Motor neuron (in vitro differentiated cells): ENCODE measurements around the gene SWI5. TPM values are rescaled to one million over a fixed set of nuclear protein-coding genes. Genes with fewer than 3 reads are reported as not detected.

Source experiments
- ATAC-seq, 8 experiments: fragments of 200-7000 bp; cut with Tn5 transposase; replicated peaks in 6 of 8; 2 replicates each; pipeline ENCODE4 v1.8.0; 2021; ENCODE audit warnings: mild to moderate bottlenecking in 8 of 8, moderate library complexity in 8 of 8
- H3K27ac ChIP-seq, 2 donors: fragments of 250-450 bp; sonication (Bioruptor Pico); 2 replicates each; pipeline ENCODE4 v1.9.0; 2021; ENCODE audit warnings: antibody characterized with exemption in 2 of 2, mild to moderate bottlenecking in 2 of 2, moderate library complexity in 1 of 2
- H3K4me1 ChIP-seq, 2 donors: fragments of 250-450 bp; sonication (Bioruptor Pico); replicated peaks in 1 of 2; 2 replicates each; pipeline ENCODE4 v1.6.1; 2021; ENCODE audit warnings: antibody characterized with exemption in 2 of 2, mild to moderate bottlenecking in 2 of 2, moderate library complexity in 1 of 2
- H3K4me3 ChIP-seq, 5 donors: fragments of 250-450 bp; sonication (Bioruptor Pico); 2 replicates each; pipeline ENCODE4 v1.9.0; 2021; ENCODE audit warnings: antibody characterized with exemption in 5 of 5, mild to moderate bottlenecking in 5 of 5, moderate library complexity in 4 of 5
- WGBS, 10 experiments: fragments of 450-650 bp; shearing (Covaris generic); methylation state at CpG; one replicate each; pipeline ENCODE4 v1.0.0; 2022; 5-methylcytosine and 5-hydroxymethylcytosine counted together
- in situ Hi-C, 9 experiments: fragments of 400-800 bp; cut with MboI; loops; one replicate each; pipeline ENCODE4 v1.15.0; 2021; ENCODE audit warnings: low sequenced_read_pairs in 9 of 9, low pct_unique_long_range_greater_than_20kb in 2 of 9; ENCODE audit not compliant: unreplicated experiment in 9 of 9
- total RNA-seq, 8 experiments: library from RNA; unstranded; fragments of 300-600 nt; gene quantifications; 2 replicates each; pipeline versions ENCODE4 v1.2.3 to v1.2.4, GENCODE V29; 2022

The SWI5 gene
- total RNA-seq, 8 experiments from 2014 or later: 29.4 to 55.4 (median 43.2) TPM

DNA sequence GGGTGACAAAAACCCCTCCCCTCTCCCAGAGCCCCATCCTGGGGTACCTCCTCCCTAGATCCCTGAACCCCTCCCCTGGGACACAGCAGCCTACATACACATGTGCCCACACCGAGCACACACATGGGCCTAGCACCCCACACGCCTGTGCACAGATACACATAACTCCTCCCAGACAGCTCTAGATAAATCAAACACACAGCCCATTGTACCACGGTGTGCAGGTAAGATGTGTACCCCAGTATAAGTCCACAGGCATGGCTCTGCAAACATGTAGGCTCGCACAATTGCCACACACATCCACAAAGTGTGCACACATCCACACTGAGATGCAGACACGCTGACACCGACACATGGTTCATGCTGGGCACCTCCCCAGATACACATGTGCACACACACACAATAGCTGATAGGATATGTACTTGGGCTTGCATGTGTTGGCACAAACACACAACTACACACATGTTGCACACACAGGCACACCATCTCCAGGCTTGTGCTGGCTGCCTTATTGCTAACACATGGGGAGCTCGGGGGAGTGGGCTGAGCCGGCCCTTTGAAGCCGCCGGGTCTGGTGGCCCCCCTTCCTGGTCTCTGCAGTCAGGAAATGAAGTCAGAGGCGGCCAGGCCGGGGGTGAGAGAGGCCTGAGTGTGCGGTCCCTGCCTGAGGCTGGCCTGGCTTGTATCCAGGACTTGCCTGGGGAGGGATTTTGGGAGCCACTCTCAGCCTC is 30.5 kb upstream of the SWI5 start:
- Histone ChIP-seq H3K4me1 (peaks cover 27 to 35% of the 10 kb centered on the region in 2 donors), H3K4me3 (no peak overlapping the region), H3K27ac (peak overlapping the region; percentile 38 to 78)
- in situ Hi-C loops: no loop called here
- peak; percentile 17 to 44 (median 40) for ATAC-seq
- 30% methylated on average over 2 of the region's 13 CpGs; no CpG with 5 or more reads in 9 of the 10 experiments for WGBS, 10 experiments

DNA sequence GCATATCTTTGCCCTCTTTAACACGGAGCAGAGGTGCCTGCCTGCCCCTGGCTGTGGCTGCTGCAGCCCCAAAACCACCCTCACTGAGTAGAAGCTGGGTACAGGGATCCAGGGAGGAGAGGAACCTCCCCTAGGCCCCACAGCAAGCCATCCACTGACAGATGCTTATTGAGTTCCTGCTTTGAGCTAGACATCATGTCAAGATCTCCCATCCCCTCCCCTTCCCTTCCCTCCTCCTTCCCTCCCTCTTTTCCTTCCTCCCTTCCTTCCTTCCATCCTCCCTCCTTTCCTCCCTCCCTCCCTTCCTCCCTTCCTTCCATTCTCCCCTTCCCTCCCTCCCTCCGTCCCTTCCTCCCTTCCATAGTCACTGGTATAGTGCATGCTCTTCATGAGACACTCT is 29.6 kb upstream of the SWI5 start:
- ATAC-seq: no peak
- Histone ChIP-seq H3K4me1 (peaks cover 27 to 32% of the 10 kb centered on the region in 2 donors), H3K27ac (no peak overlapping the region), H3K4me3 (no peak overlapping the region)
- in situ Hi-C loops: no loop called here
- WGBS, 10 experiments: no CpG with 5 or more reads among the region's 2 CpGs

DNA sequence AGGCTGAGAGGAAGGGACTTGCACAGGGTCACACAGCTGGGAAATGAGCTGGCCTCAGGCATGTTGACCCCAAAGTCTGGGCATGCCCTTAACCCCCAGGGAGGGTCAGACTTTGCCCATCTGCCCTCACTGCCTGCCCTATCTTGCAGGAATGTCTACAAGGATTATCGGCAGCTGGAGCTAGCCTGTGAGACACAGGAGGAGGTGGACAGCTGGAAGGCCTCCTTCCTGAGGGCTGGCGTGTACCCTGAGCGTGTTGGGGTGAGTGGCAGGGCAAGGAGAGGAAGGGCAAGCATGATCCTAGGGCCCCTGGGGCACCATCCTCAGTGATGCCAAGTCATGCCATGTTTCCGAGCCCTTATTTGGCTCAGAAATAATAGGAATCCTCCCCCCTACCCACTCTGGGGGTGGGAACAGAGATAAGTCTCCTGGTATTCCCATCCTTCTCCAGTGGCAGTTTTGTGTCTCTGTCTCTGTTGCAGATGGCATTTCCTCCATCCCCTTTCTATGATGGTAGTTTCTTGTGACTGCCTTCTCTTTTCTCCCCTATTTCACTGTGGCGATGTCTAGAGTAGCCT is 28.8 kb upstream of the SWI5 start:
- 40 to 100% (median 100%) methylated on average over 1 to 4 of the region's 5 CpGs; no CpG with 5 or more reads in 5 of the 10 experiments for WGBS, 10 experiments
- in situ Hi-C loops: no loop called here
- Histone ChIP-seq H3K27ac (no peak overlapping the region), H3K4me3 (no peak overlapping the region), H3K4me1 (peaks cover 27 to 32% of the 10 kb centered on the region in 2 donors)
- no peak for ATAC-seq

DNA sequence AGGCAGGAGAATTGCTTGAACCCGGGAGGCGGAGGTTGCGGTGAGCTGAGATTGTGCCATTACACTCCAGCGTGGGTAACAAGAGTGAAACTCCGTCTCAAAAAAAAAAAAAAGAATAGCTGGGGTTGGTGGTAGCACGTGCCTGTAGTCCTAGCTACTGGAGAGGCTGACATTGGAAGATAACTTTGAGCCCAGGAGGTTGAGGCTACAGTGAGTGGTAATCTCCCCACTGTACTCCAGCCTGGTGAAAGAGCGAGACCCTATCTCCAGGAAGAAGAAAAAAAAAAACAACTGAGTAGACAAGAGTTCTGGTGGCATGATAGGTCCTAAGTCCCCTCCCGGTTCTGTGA is 26.5 kb upstream of the SWI5 start:
- in situ Hi-C loops: no loop called here
- Histone ChIP-seq H3K4me3 (no peak overlapping the region), H3K4me1 (peaks cover 14 to 19% of the 10 kb centered on the region in 2 donors), H3K27ac (no peak overlapping the region)
- WGBS, 10 experiments: 62 to 100% (median 77%) methylated on average over 1 to 5 of the region's 8 CpGs; no CpG with 5 or more reads in 4 of the 10 experiments
- no peak for ATAC-seq

DNA sequence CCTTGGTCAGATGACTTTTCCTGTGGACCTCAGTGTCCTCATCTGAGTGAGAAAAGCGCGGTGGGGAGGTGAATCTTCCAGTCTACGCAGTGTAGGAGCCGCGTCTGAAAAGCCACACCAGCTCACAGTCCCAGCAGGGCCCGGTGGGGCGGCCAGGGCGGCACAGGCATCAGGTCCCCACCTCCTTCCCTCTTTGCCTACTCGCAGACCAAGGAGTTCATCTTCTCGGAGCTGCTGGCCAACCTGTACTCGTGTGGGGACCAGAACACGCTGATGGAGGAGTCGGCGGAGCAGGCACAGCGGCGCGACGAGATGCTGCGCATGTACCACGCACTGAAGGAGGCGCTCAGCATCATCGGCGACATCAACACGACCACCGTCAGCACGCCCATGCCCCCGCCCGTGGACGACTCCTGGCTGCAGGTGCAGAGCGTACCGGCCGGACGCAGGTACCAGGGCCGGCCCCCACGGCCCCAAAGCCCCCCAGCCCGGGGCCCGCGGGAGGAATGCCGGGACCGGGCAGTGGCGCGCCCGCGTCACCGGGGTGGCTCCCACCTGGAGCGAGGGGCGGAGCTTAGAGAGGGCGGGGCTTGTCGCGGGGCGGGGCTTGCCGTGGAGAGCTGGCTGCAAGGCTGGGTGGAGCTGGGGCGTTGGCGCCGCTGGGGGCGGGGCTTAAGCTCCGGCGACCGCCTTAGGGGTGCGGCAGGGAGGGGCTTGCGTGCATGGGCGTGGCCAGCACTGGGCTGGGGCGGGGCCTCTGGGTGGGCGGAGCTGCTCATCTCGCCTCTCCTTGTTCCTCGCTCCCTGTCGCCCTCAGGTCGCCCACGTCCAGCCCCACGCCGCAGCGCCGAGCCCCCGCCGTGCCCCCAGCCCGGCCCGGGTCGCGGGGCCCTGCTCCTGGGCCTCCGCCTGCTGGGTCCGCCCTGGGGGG is 25.9 kb upstream of the SWI5 start:
- ATAC-seq: peak; percentile 10 to 68 (median 40)
- in situ Hi-C loops: no loop called here
- 80 to 100% (median 97%) methylated on average over 2 to 5 of the region's 81 CpGs; no CpG with 5 or more reads in 6 of the 10 experiments for WGBS, 10 experiments
- H3K4me3 ChIP-seq: no peak overlapping the region
- no peak overlapping the region for H3K27ac ChIP-seq
- peaks cover 9 to 12% of the 10 kb centered on the region in 2 donors for H3K4me1 ChIP-seq

DNA sequence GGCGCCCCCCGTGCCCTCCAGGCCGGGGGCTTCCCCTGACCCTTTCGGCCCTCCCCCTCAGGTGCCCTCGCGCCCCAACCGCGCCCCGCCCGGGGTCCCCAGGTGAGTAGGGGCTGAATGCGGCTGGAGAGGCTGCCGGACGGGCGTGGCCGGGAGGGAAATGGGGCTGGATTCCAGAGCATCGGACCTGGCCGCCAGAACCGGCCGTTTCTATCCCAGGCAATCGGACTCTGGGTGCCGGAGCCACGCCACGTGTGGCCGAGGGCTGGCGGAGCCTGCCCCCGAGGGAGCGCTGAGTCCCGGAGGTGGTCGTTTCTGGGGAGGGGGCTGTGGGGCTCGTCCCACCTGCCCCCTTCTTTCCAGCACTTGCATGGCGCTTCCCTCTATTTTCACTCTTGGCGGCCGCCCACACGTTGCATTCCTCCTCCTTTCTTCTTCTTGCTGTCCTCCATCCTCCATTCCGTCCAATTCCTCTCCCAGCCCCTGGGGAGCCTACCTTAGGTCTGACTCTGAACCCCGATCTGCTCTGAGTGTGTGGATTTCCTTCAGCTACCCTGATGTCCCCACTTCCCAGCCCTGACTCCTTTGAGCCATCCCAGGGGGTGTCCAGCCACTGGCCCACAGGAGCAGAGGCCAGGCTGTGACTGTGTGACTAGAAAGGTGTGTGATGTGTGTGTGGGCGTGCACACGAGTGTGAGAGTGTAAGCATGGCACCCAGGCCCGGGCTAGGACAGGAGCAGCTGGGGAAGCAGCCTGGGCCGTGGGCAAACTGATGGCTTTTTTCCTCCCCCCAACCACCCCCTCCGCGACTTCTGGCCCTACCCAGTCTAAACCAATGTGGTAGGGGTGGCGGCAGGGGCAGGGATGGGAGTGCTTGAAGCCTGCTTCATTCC is 25.0 kb upstream of the SWI5 start:
- H3K4me1 ChIP-seq: peaks cover 0 to 3% of the 10 kb centered on the region in 2 donors
- no peak overlapping the region for H3K27ac ChIP-seq
- in situ Hi-C loops: no loop called here
- 7 to 97% (median 66%) methylated on average over 1 to 6 of the region's 43 CpGs; no CpG with 5 or more reads in 3 of the 10 experiments for WGBS, 10 experiments
- no peak overlapping the region for H3K4me3 ChIP-seq
- no peak for ATAC-seq

DNA sequence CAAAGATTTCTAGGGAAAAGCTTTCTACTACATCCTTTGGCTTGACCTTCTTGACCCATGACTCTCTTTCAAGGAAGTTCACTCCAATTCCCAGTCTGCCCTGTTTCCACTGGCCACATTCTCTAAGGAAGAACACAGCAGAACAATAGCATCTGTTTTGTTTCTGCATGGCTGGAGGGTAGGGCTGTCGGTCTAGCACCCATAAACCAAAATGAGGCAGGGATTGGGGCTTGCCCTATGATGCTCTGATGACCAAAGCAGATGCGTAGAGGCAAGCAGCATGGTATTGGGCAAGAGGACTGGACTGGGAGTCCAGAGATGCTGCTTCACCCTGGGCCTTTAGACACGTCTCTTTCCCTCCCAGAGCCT is 24.4 kb upstream of the SWI5 start:
- H3K4me1 ChIP-seq: no peaks in the 10 kb centered on the region
- no peak overlapping the region for H3K27ac ChIP-seq
- no peak for ATAC-seq
- WGBS, 10 experiments: 40 to 100% (median 81%) methylated on average over 1 to 3 of the region's 3 CpGs; no CpG with 5 or more reads in 4 of the 10 experiments
- no peak overlapping the region for H3K4me3 ChIP-seq
- in situ Hi-C loops: no loop called here

DNA sequence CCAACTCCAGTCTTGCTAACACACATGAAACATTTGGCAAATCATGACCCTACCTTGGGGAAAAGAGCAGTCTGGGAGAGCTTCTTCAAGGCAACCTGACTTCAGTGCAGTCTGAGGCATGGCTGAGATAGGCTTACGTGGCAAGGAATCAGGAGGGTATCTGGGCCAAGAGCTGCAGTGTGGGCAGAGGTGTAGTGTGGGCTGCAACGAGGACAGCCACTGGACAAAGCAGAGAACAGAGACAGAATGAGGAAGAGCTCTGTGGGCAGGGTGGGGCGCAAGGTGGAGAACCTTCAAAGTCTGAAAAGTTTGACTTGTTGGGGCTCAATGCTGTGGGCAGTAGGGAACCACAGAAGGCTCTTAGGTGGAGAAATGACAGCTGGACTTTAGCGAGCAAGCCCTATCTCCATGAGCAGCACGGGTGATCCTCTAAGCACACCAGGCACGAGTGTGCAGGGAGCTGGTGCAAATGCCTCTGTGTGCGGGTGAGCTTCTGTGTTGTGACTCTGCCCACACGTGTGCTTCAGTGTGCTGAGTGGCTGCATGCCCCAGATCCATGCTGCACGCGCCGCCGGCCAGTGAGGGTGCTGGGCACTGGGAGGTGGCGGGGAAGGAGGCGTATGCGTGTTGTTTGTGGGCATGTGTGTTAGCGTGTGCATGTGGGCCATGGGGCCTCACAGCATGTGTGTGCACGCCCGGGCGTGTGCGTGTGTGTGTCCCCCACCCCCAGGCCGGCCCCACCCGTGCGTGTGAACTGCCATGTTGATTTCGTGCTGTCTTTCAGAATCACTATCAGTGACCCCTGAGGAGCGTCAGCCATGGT is 23.5 kb upstream of the SWI5 start:
- 30 to 100% (median 89%) methylated on average over 1 to 5 of the region's 25 CpGs; no CpG with 5 or more reads in 2 of the 10 experiments for WGBS, 10 experiments
- ATAC-seq: no peak
- in situ Hi-C loops: no loop called here
- H3K27ac ChIP-seq: no peak overlapping the region
- no peak overlapping the region for H3K4me3 ChIP-seq
- no peaks in the 10 kb centered on the region for H3K4me1 ChIP-seq

DNA sequence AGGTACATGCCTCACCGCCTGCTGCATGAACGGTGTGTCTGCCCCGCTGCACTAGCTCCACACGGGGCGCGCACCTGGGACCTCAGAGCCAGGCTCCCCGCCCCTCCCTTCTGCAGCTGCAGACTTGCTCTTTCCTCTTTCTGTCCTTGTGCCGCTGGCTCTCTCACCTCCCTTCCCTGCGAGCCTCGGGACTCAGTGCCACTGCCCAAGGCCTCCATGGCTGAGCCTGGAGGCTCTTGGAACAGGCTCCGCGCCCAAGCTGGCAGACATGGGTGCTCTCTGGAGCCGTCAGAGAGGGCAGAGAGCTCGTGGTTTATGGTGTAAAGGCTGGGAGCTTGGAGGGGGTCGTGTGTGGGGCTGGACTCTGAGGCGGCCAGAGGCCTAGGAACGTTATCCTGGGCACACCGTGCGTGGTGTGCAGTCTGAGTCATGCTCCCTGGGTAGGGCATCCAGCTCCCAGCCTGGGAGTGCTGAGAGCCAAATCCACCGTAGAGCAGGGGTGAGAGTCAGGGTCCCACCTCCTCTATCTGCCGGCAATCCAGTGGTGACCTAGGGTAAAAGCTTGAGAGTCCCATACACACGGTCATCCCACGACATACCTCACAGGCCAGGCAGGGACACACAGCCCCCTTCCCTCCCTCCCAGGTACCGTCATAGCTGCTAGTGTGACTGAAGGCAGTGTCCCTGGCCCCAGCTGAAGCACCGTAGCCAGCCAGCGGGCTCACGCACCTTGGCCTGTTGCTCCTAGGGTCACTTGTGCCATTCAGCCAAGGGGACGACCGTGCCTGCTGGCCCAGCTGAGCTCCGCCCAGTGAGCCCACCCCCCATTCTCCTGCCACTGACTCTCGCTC is 22.7 kb upstream of the SWI5 start:
- H3K27ac ChIP-seq: no peak overlapping the region
- ATAC-seq: peak in 2 of 8 experiments; percentile 1 to 3
- no peaks in the 10 kb centered on the region for H3K4me1 ChIP-seq
- no peak overlapping the region for H3K4me3 ChIP-seq
- in situ Hi-C loops: no loop called here
- 73 to 100% (median 90%) methylated on average over 2 to 8 of the region's 31 CpGs; no CpG with 5 or more reads in 5 of the 10 experiments for WGBS, 10 experiments

DNA sequence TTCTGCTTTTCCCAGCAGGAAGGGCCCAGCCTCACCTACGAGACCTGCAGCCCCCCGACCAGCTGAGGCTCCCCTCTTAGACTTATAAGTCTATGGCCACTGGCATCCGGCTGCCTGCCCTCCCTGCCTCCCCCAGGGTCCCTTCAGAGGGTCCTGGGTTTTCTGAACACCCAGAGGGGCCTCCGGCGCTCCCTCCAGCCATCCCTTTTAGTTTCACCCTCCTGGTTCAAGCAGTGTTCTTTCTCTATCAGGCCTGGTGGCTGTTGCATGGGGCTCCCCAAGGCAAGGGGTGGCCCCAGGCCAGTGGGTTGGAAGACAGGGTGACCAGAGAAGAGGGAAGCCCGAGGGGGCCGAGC is 22.1 kb upstream of the SWI5 start:
- WGBS, 10 experiments: 92 to 100% methylated on average over 1 to 6 of the region's 7 CpGs; no CpG with 5 or more reads in 8 of the 10 experiments
- no peak for ATAC-seq
- in situ Hi-C loops: no loop called here
- no peak overlapping the region for H3K4me3 ChIP-seq
- peak overlapping the region in 1 of 2 donors; percentile 29 for H3K27ac ChIP-seq
- no peaks in the 10 kb centered on the region for H3K4me1 ChIP-seq

DNA sequence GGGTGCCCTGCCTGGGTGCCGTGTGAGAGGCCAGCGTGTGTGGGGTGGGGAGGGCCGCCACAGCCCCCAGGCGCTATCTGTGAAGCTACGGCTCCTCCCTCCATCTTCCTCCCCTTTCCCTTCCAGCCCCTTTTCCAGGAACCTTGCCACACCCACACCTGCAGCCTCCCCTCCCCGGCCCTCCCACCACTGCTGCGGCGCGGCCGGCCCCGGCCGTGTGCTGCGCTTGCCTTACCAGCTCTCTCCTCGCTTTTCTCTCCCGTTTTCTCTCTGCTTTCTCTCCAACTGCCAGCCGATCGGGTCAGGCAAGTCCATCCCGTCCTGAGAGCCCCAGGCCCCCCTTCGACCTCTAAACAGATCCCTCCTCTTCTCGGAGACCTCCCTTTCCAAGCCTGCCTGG is 21.7 kb upstream of the SWI5 start:
- in situ Hi-C loops: no loop called here
- peak overlapping the region in 1 of 2 donors; percentile 29 for H3K27ac ChIP-seq
- no peak overlapping the region for H3K4me3 ChIP-seq
- no peaks in the 10 kb centered on the region for H3K4me1 ChIP-seq
- ATAC-seq: no peak
- WGBS, 10 experiments: 80 to 100% methylated on average over 1 to 2 of the region's 20 CpGs; no CpG with 5 or more reads in 8 of the 10 experiments
